Stimulated activated CD4-positive, alpha-beta T cell treated with anti-CD3 and anti-CD28 coated beads, Interleukin-4, amount 100 ng/mL, for 1 hour (primary cell): ENCODE results near the gene ADAMTS17.

Experiments used
- DNase-seq: peaks from one replicate; pipeline ENCODE4 v3.0.0-alpha.2; 2020

Gene ADAMTS17, protein sequence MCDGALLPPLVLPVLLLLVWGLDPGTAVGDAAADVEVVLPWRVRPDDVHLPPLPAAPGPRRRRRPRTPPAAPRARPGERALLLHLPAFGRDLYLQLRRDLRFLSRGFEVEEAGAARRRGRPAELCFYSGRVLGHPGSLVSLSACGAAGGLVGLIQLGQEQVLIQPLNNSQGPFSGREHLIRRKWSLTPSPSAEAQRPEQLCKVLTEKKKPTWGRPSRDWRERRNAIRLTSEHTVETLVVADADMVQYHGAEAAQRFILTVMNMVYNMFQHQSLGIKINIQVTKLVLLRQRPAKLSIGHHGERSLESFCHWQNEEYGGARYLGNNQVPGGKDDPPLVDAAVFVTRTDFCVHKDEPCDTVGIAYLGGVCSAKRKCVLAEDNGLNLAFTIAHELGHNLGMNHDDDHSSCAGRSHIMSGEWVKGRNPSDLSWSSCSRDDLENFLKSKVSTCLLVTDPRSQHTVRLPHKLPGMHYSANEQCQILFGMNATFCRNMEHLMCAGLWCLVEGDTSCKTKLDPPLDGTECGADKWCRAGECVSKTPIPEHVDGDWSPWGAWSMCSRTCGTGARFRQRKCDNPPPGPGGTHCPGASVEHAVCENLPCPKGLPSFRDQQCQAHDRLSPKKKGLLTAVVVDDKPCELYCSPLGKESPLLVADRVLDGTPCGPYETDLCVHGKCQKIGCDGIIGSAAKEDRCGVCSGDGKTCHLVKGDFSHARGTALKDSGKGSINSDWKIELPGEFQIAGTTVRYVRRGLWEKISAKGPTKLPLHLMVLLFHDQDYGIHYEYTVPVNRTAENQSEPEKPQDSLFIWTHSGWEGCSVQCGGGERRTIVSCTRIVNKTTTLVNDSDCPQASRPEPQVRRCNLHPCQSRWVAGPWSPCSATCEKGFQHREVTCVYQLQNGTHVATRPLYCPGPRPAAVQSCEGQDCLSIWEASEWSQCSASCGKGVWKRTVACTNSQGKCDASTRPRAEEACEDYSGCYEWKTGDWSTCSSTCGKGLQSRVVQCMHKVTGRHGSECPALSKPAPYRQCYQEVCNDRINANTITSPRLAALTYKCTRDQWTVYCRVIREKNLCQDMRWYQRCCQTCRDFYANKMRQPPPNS

GRCh38 chr15:100341750-100342560 is at the start of gene ADAMTS17:
ADAMTS17 (minus strand) TSS chr15:100341975; CDS start chr15:100341899, 76 bp downstream.
- DNase-seq, result peak; percentile 93

GRCh38 chr15:100385300-100386050 is 43.7 kb upstream of the ADAMTS17 start:
- DNase-seq, result no peak

- no peak for DNase-seq
These were observed 42.3 kb upstream of the ADAMTS17 start for GRCh38 chr15:100384108-100384410.

GRCh38 chr15:100383302-100384107 is 41.7 kb upstream of the ADAMTS17 start:
- no peak for DNase-seq

GRCh38 chr15:100373942-100374341 is 32.2 kb upstream of the ADAMTS17 start:
- no peak for DNase-seq

DNA sequence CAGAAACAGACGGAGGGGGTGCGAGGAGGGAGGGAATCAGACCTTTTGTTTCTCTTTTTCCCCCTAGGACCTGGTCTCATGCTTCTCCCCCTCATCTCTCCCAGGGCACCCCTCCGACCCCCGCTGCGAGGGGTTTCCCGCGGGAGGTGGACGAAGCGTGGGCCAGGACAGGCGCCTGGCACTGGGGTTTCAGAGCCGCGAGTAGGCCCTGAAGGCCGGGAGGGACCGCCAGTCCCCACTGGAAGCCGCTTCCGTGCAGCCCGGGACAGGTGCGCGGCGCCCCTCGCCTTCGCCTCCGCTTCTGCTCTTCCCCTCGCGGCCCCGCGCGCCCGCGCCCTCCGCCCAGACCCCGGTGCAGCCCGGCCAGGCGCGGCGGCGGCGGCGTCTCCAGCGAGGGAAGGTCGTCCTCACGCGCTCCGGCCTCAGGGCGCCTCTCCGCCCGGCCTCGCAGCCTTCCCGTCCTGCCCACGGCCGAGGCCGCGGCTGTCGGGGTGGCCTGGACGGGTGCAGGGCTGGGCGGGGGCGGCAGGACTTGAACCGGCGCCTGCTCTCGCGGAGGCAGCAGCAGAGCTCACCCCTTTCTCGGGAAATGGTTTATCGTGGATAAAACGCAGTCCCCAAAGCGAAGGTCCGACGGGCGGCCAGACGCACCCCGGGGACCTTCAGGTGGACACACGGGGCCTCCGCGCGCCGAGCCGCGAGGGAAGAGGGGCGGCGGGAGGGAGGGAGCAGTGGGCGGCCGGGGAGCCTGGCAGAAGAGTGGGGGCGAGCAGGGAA is 31.5 kb upstream of the ADAMTS17 start:
- DNase-seq, result no peak

GRCh38 chr15:100372739-100373119 is 31.0 kb upstream of the ADAMTS17 start:
- no peak for DNase-seq

GRCh38 chr15:100355342-100355741 is 13.6 kb upstream of the ADAMTS17 start:
- no peak for DNase-seq

GRCh38 chr15:100353449-100353848 is 11.7 kb upstream of the ADAMTS17 start:
- no peak for DNase-seq

- no peak for DNase-seq
These were observed 8.9 kb upstream of the ADAMTS17 start for GRCh38 chr15:100350434-100351226.

DNA sequence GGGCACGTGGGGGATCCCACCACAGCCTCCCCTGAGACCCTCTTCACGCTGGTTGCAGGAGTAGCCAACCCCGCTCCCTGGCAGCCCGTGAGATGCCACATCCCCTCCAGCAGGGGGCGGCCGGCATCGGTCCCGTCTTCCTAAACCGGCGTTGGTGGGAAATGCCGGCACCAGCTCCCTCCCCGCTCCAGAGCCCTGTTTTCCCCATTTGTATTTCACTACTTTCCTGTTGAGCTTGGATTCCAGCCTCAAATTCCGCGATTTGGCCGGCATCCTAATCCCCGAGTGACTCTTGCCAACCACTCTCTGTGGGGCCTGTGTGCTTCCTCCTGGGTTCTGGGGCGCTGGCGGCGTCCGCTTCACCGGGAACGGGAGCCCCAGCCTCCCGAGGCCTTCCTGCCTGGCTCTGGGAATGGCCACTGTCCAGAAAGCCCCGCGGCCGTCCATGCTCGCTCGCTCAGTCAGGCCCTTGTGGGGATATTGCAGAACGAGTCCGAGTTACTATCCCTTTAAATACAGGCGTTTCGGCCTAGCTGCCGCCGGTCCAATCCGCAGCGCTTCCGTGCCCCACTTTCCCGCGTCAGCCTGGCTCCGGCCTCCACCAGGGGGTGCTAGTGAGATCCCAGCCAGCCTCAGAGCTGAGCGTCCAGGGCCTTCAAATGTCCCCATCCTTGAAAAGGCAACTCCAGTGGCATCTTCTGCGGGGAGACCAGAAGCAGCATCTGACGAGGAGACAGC is 8.1 kb upstream of the ADAMTS17 start:
- DNase-seq, result peak; percentile 86

DNA sequence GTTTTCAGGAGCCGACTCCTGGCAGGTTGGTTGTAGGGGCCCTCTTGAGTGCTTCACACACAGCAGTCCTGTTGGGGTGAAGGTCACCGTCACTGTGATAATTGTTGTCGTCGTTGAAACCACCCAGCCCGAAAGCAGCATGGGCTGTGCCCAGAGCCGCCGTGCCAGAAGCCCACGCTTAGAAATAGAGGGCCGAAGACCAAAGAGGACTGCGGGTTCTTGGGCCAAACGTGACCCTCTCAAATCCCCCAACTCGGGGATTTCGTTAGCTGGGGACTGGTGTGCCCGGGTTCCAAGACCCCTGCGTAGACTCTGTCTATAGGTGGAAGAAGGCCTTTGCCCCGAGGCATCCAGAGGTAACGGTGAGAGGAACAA is 7.5 kb upstream of the ADAMTS17 start:
- DNase-seq, result no peak

DNA sequence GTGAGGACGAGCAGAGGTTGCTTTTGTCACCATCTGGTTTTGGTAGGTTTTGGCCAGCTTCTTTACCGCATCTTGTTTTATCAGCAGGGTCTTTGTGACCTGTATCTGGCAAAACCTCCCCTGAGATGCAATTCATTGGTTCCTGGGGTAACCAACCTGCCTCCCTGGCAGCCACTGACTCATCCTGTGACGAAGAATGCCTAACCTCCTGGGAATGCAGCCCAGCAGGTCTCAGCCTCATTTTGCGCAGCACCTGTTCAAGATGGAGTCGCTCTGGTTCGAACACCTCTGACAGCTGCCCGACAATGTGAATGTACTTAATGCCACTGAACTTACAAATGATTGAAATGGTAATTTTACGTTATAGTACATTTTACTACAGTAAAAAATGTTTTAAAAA is 6.8 kb upstream of the ADAMTS17 start:
- DNase-seq, result no peak

GRCh38 chr15:100346866-100347512 is 5.2 kb upstream of the ADAMTS17 start:
- DNase-seq, result no peak

DNA sequence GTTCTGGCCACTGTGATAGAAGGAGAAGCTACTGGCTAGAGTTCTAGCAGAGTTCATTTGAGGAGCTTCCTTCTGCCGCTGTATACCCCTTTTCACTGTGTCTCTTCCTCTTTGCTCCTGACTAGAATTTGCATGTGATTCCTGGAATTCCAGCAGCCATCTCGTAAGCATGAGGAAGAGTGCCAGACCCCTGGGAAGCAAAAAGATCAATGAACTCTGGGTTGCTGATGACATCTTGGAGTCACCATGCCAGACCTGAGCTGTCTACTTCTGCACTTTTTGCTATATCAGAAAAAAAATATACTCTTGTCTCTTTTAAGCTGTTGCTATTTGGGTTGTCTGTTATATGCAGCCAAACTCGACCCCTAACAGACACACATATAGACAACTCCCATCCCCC is 3.7 kb upstream of the ADAMTS17 start:
- no peak for DNase-seq

GRCh38 chr15:100343251-100343650 is 1.5 kb upstream of the ADAMTS17 start:
- DNase-seq, result no peak

DNA sequence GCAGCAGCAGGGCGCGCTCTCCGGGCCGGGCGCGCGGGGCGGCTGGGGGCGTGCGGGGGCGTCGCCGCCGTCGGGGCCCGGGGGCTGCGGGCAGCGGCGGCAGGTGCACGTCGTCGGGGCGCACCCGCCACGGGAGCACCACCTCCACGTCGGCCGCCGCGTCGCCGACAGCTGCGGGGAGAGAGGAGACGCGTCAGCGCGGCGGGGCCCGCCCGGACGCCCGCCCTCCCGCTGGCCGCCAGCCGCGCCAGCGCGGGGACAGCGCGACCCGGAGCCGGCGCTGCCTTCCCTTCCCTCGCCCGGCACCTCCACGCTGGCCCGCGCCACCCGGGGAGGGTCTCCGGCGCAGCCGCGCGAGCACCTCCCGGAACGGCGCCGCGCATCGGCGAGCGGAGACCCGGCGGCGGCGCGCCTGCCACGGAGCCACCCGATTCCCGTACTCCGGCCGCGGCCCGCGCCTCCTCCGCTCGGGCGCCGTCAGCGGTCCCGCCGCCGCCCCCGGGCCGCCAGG is 481 bp downstream of the ADAMTS17 start:
- peak; percentile 30 for DNase-seq

GRCh38 chr15:100340721-100341238 is 995 bp downstream of the ADAMTS17 start:
- no peak for DNase-seq
